SK-N-SH treated with all-trans-retinoic acid at 6 μM for 48 hours (cell line): Measurements from ENCODE around the gene STX12.

ENCODE experiments used
- PATZ1 ChIP-seq: fragments of 250-450 bp; sonication (Bioruptor Pico); IDR thresholded peaks from 2 replicates; pipeline ENCODE4 v1.8.0; 2020; ENCODE audit warnings: mild to moderate bottlenecking, moderate library complexity, borderline replicate concordance
- ZFP3 ChIP-seq: fragments of 250-450 bp; sonication (Bioruptor Pico); IDR thresholded peaks from 2 replicates; pipeline ENCODE4 v1.5.0; 2020; ENCODE audit warnings: mild to moderate bottlenecking, moderate library complexity
- ZFP30 ChIP-seq: fragments of 450-650 bp; formaldehyde crosslinking; IDR thresholded peaks from 2 replicates; pipeline ENCODE4 v1.5.0; 2022; ENCODE audit warnings: mild to moderate bottlenecking, moderate library complexity
- ZNF70 ChIP-seq: fragments of 450-650 bp; formaldehyde crosslinking; IDR thresholded peaks from 2 replicates; pipeline ENCODE4 v1.5.0; 2020; ENCODE audit warnings: mild to moderate bottlenecking, moderate library complexity

GRCh38 chr1:27772036-27772931 lies 735 bp upstream of the STX12 start:
- TF ChIP-seq PATZ1 (CRISPR knock-in tag) (no peak), ZFP3 (CRISPR knock-in tag) (no peak), ZFP30 (no peak), ZNF70 (CRISPR knock-in tag) (no peak)
